GM12891 (cell line): Measurements from ENCODE around the gene CELF2.

ENCODE experiments used
- POLR2A ChIP-seq: IDR thresholded peaks from 2 replicates; pipeline ENCODE4 v1.6.1; 2011; ENCODE audit warnings: low read depth, low read length, control low read depth
- POLR2AphosphoS5 ChIP-seq: IDR thresholded peaks from 2 replicates; pipeline ENCODE4 v1.6.1; 2011; ENCODE audit warnings: low read depth, low read length, control low read depth

GRCh38 chr10:11169976-11170375 lies 152.3 kb downstream of the CELF2 start:
- TF ChIP-seq POLR2AphosphoS5 = no peak
- TF ChIP-seq POLR2A = no peak
